ENCODE measurements around the gene DNAL4.

DNA sequence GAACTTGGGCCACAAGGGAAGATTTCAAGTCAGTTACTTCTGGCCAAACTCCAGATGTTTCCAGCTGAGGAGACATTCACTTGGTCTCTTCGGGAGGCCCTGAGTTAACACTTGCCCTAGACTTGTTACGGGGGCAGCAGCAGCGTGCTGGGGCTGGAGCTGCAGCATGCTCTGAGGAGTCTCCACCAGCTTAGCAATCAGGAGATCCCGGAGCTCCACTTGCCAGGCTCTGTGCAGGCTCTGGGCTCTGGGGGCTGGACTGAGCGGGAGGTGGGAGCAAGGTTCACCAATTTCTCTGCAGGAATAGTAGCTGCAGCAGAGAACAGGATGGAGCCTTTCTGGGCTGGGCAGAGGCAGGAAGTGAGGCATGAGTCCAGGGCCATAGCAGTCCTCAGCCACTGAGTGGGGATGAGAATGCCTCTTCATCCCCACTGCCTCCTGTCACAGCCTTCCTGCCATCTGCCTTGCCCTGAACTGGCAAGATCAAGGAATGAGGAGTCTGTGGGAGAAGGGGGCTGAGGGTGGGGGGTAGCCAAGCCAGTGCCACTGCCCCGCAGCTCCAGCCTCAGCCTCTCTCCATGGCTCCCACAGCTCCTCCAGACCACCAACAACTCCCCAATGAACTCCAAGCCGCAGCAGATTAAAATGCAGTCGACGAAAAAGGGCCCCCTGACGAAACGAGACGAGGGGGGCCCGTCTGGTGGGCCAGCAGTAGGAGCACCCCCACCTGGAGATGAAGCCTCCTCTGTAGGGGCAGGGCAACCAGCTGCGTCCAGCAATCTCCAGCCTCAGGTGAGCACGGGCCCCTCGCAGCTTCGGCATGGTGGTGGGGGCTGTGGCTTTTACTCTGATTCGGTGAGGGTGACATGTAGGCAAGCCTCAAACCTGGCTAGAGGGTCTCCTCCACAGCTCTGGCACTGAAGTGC, 64.8 kb downstream of the DNAL4 start:
- TF ChIP-seq TAF1 (IDR thresholded peaks at IDR 0.05; ENCODE audit: borderline replicate concordance, insufficient read depth, low read length), result no peak
- TF ChIP-seq SIN3A (IDR thresholded peaks at IDR 0.05; ENCODE audit: borderline replicate concordance, insufficient read depth, low read length), result no peak
- no peak for TF ChIP-seq POLR2AphosphoS5 (IDR thresholded peaks at IDR 0.05; ENCODE audit: low read depth, low read length)
- TF ChIP-seq, protein P1, sequence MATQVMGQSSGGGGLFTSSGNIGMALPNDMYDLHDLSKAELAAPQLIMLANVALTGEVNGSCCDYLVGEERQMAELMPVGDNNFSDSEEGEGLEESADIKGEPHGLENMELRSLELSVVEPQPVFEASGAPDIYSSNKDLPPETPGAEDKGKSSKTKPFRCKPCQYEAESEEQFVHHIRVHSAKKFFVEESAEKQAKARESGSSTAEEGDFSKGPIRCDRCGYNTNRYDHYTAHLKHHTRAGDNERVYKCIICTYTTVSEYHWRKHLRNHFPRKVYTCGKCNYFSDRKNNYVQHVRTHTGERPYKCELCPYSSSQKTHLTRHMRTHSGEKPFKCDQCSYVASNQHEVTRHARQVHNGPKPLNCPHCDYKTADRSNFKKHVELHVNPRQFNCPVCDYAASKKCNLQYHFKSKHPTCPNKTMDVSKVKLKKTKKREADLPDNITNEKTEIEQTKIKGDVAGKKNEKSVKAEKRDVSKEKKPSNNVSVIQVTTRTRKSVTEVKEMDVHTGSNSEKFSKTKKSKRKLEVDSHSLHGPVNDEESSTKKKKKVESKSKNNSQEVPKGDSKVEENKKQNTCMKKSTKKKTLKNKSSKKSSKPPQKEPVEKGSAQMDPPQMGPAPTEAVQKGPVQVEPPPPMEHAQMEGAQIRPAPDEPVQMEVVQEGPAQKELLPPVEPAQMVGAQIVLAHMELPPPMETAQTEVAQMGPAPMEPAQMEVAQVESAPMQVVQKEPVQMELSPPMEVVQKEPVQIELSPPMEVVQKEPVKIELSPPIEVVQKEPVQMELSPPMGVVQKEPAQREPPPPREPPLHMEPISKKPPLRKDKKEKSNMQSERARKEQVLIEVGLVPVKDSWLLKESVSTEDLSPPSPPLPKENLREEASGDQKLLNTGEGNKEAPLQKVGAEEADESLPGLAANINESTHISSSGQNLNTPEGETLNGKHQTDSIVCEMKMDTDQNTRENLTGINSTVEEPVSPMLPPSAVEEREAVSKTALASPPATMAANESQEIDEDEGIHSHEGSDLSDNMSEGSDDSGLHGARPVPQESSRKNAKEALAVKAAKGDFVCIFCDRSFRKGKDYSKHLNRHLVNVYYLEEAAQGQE (IDR thresholded peaks at IDR 0.05; ENCODE audit: insufficient read depth in 1 of 2, low read depth in 2 of 2, low read length in 2 of 2), result no peak
- TF ChIP-seq FOXP2 (optimal IDR thresholded peaks at IDR 0.05; ENCODE audit: borderline replicate concordance, extremely low read depth, extremely low read length, insufficient read depth), result no peak

Measured in PFSK-1 (cell line).